Psoas muscle (tissue), 8 donors: ENCODE measurements around the gene CLDN15. TPM values are rescaled to one million over a fixed set of nuclear protein-coding genes. Genes with fewer than 3 reads are reported as not detected.

Experiments
- ATAC-seq, 4 donors: fragments of 200-7000 bp; cut with Tn5 transposase; one replicate each; pipeline ENCODE4 v1.9.1; 2020; ENCODE audit warnings: moderate library complexity in 3 of 4, mild to moderate bottlenecking in 2 of 4
- DNase-seq, 2 donors: peaks; one replicate each; pipeline ENCODE4 v3.0.0-alpha.2; 2020
- H3K27ac ChIP-seq: fragments of 200-600 bp; one replicate; pipeline ENCODE4 v1.8.0; 2022
- H3K27me3 ChIP-seq, 3 donors: fragments of 200-600 bp in 1 of 3; one replicate each; pipeline versions ENCODE4 v1.6.1 to v1.8.0; 2013 to 2022; ENCODE audit warnings: low read length in 2 of 3, mild to moderate bottlenecking in 2 of 3, moderate library complexity in 1 of 3; ENCODE audit not compliant: insufficient read depth in 3 of 3
- H3K36me3 ChIP-seq, 2 donors: fragments of 200-600 bp in 1 of 2; one replicate each; pipeline versions ENCODE4 v1.6.1 to v1.8.0; 2013 to 2022; ENCODE audit warnings: low read depth in 1 of 2, mild to moderate bottlenecking in 1 of 2, moderate library complexity in 1 of 2; ENCODE audit not compliant: insufficient read depth in 1 of 2
- H3K4me1 ChIP-seq: fragments of 200-600 bp; one replicate; pipeline ENCODE4 v1.8.0; 2022
- H3K4me3 ChIP-seq: fragments of 200-600 bp; one replicate; pipeline ENCODE4 v1.8.0; 2022; ENCODE audit warnings: mild to moderate bottlenecking
- H3K9me3 ChIP-seq: fragments of 200-600 bp; one replicate; pipeline ENCODE4 v1.8.0; 2022
- CTCF ChIP-seq: fragments of 200-600 bp; IDR thresholded peaks from one replicate; pipeline ENCODE4 v1.8.0; 2022; ENCODE audit warnings: antibody characterized with exemption
- WGBS, 3 donors: extraction: QIAGEN DNeasy Blood & Tissue Kit; methylation state at CpG; one replicate each; pipeline versions ENCODE4 v1.1.6 to v1.1.7; 2013; 5-methylcytosine and 5-hydroxymethylcytosine counted together
- intact Hi-C, 2 donors: fragments of 100-400 bp; cut with DNase I; formaldehyde crosslinking; loops; one replicate each; pipeline versions ENCODE4 v1.11.0 to v1.14.2; 2022
- polyA plus RNA-seq, 3 donors: library from polyadenylated mRNA; stranded (reverse); fragments of 200-250 nt; gene quantifications; one replicate each; pipeline ENCODE4 v1.2.3, GENCODE V29; 2013
- total RNA-seq, 4 donors: library from RNA; stranded (reverse); fragmentation: NEBNext Ultra II Directional in 2 of 4; extraction: Animal tissue kit (Norgen Biotek cat#: 25700) in 2 of 4; gene quantifications; one replicate each; pipeline versions ENCODE4 v1.2.1 to v1.2.4, GENCODE V29; 2021 to 2023
- donor health status: healthy with polysubstance abuse.
- donor health status: DM: no; HTN: no; CAD: no; lungs with moderate emphysema.
- donor health status: Bipolar disorder and iron deficiency.
- donor health status: healthy.
- donor health status: DM: yes; HTN: yes; CAD: no.
- donor health status: DM: no; HTN: no; CAD: no.
- donor health status: DM: no; HTN: no; CAD: no.
- donor health status: DM: yes; HTN: yes; CAD: no.

CLDN15 gene
- total and polyA plus RNA-seq, 7 donors = 0.52 to 2.2 (median 1.6) TPM

- DNase-seq (peak; percentile 94 to 97), ATAC-seq (peak; percentile 96 to 97 (median 96))
- Histone ChIP-seq H3K36me3 (peaks cover 3 to 31% of the 10 kb centered on the region in 2 donors), H3K4me1 (peaks cover 44% of the 10 kb centered on the region), H3K27ac (peak within 1 kb of the TSS; percentile 99), H3K4me3 (peak within 1 kb of the TSS; percentile 93), H3K9me3 (no peaks in the 10 kb centered on the region), H3K27me3 (no peaks in the 10 kb centered on the region)
- WGBS, 3 donors = 0 to 1% (median 0%) methylated on average over 35 to 45 of the region's 45 CpGs
- TF ChIP-seq CTCF = peak; percentile 91
- intact Hi-C loops = loop anchor here (2.0 to 10.0 kb wide), 2 partner anchors 26 to 360 kb away; partner anchors contain the start of genes UFSP1 (in 1 of the 2) and ZNHIT1 (in 1 of the 2)
Measured at GRCh38 chr7:101244375-101245146, 7.0 kb upstream of the CLDN15 start, which contains the start of gene FIS1. TSS of gene FIS1 (minus strand) at chr7:101245081. CDS start at chr7:101245004, 77 bp downstream.

GRCh38 chr7:101243646-101244374, 6.2 kb upstream of the CLDN15 start:
- no peak for TF ChIP-seq CTCF
- ATAC-seq (peak in 2 of 4 donors; percentile 4 to 11), DNase-seq (no peak)
- Histone ChIP-seq H3K27ac (peak overlapping the region; percentile 99), H3K4me3 (peak overlapping the region; percentile 93), H3K9me3 (no peaks in the 10 kb centered on the region), H3K4me1 (peaks cover 47% of the 10 kb centered on the region), H3K27me3 (no peaks in the 10 kb centered on the region), H3K36me3 (peaks cover 3 to 33% of the 10 kb centered on the region in 2 donors)
- intact Hi-C loops = loop anchor here (2.0 to 10.0 kb wide), 2 partner anchors 25 to 359 kb away; partner anchors contain the start of genes UFSP1 (in 1 of the 2) and ZNHIT1 (in 1 of the 2)
- WGBS, 3 donors = 9 to 11% (median 9%) methylated on average over 28 of the region's 28 CpGs

GRCh38 chr7:101241443-101242349, 4.1 kb upstream of the CLDN15 start:
- Histone ChIP-seq H3K4me3 (peak overlapping the region; percentile 4), H3K9me3 (no peaks in the 10 kb centered on the region), H3K4me1 (peaks cover 50% of the 10 kb centered on the region), H3K36me3 (peaks cover 3 to 41% of the 10 kb centered on the region in 2 donors), H3K27me3 (no peaks in the 10 kb centered on the region), H3K27ac (peak overlapping the region; percentile 99)
- no peak for TF ChIP-seq CTCF
- no peak for ATAC-seq
- no peak for DNase-seq
- intact Hi-C loops = loop anchor here in 1 of 2 donors (10.0 kb wide), 1 partner anchor 357 kb away; the partner anchor contains the start of gene UFSP1
- 43 to 67% (median 54%) methylated on average over 16 of the region's 16 CpGs for WGBS, 3 donors

GRCh38 chr7:101241015-101241363, 3.4 kb upstream of the CLDN15 start:
- Histone ChIP-seq H3K27ac (peak overlapping the region; percentile 99), H3K27me3 (no peaks in the 10 kb centered on the region), H3K4me3 (no peak overlapping the region), H3K4me1 (peaks cover 48% of the 10 kb centered on the region), H3K36me3 (peaks cover 3 to 41% of the 10 kb centered on the region in 2 donors), H3K9me3 (no peaks in the 10 kb centered on the region)
- no peak for TF ChIP-seq CTCF
- WGBS, 3 donors = 71 to 82% (median 73%) methylated on average over 12 of the region's 12 CpGs
- DNase-seq (no peak), ATAC-seq (no peak)
- intact Hi-C loops = loop anchor here in 1 of 2 donors (10.0 kb wide), 1 partner anchor 356 kb away; the partner anchor contains the start of gene UFSP1
